Thyroid gland (tissue), 4 donors: ENCODE data around the gene PLA2G4A. TPM values are rescaled to one million over a fixed set of nuclear protein-coding genes. Genes with fewer than 3 reads are reported as not detected.

Experiments
- DNase-seq, 2 donors: peaks; one replicate each; pipeline ENCODE4 v3.0.0-alpha.2; 2019
- H3K27ac ChIP-seq, 3 donors: fragments of 200-600 bp; sonication (generic); 1 replicate in 2 of 3; 2 replicates in 1 of 3; pipeline ENCODE4 v1.5.1; 2016 to 2019; ENCODE audit warnings: mild to moderate bottlenecking in 1 of 3, moderate library complexity in 1 of 3
- H3K27me3 ChIP-seq: fragments of 200-600 bp; sonication (generic); one replicate; pipeline ENCODE4 v1.5.1; 2019
- H3K36me3 ChIP-seq, 2 donors: fragments of 200-600 bp; sonication (generic); one replicate each; pipeline ENCODE4 v1.5.1; 2016 to 2019
- H3K4me1 ChIP-seq, 2 donors: fragments of 200-600 bp; sonication (generic); one replicate each; pipeline ENCODE4 v1.5.1; 2017 to 2019
- H3K4me3 ChIP-seq, 3 donors: fragments of 200-600 bp; sonication (generic); replicated peaks in 1 of 3; 1 replicate in 2 of 3; 2 replicates in 1 of 3; pipeline ENCODE4 v1.5.1; 2016; ENCODE audit warnings: mild to moderate bottlenecking in 1 of 3
- H3K9me3 ChIP-seq: fragments of 200-600 bp; sonication (generic); one replicate; pipeline ENCODE4 v1.5.1; 2017
- POLR2A ChIP-seq, 2 donors: fragments of 450-650 bp; IDR thresholded peaks; one replicate each; pipeline ENCODE4 v1.6.1; 2017; ENCODE audit warnings: antibody characterized with exemption in 2 of 2, mild to moderate bottlenecking in 2 of 2, moderate library complexity in 1 of 2
- WGBS, 2 donors: methylation state at CpG; one replicate each; pipeline ENCODE4 v1.1.5; 2017; 5-methylcytosine and 5-hydroxymethylcytosine counted together
- intact Hi-C: fragments of 100-400 bp; cut with DNase I; formaldehyde crosslinking; loops from one replicate; pipeline ENCODE4 v1.15.1; 2023
- total RNA-seq, 4 donors: library from RNA; depleted of rRNA; stranded (reverse); fragments of >200 nt; gene quantifications; one replicate each; pipeline ENCODE4 v1.2.3, GENCODE V29; 2016
- TF ChIP-seq, protein P1 (sequence below), 6 experiments: fragments of 200-600 bp in 3 of 6; fragments of 450-650 bp in 3 of 6; sonication (generic) in 3 of 6; IDR thresholded peaks; one replicate each; pipeline ENCODE4 v1.5.1; 2016 to 2019; ENCODE audit warnings: antibody characterized with exemption in 6 of 6, mild to moderate bottlenecking in 2 of 6, inconsistent platforms in 1 of 6, moderate library complexity in 1 of 6

Gene PLA2G4A
- total RNA-seq, 4 donors from 2014 or later: 3.4 to 6.4 (median 5.2) TPM

DNA sequence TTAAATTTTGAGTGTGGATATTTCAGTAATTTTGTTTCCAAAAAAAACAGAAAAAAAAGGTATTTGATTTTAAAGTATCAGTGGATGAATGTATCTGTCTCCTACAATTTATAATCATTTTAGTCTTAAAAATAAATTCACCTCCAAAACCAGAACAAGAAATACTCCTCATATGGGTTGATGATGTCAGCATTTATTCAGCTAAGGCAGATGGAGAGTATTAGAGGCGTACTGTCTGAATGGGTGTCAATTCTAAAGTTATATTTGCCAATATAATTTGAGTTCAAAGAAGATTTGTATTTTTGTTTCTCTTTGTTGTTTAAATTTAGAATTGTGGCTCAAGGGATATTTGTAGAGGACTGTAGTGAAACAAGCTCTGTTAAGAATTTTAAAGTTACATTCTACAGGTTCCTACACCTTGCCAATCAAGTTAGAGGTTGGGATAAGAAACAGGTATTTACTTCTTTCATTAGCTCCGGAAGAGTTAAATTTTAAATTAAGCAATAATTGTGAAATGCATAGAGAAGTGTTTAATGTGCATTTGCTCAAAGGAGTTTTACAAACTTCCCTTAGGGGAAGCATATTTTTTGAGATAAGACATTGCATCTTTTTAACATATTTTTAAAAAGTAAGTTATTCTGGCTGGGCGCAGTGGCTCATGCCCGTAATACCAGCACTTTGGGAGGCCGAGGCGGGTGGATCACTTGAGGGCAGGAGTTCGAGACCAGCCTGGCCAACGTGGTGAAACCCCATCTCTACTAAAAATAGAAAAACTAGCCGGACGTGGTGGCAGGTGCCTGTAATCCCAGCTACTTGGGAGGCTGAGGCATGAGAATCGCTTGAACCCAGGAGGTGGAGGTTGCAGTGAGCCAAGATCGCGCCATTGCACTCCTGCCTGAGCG lies 1.2 kb downstream of the PLA2G4A start:
- WGBS, 2 donors: 80 to 84% methylated on average over 14 of the region's 14 CpGs
- TF ChIP-seq POLR2A (IDR thresholded peaks at IDR 0.05): no peak
- TF ChIP-seq, protein P1, sequence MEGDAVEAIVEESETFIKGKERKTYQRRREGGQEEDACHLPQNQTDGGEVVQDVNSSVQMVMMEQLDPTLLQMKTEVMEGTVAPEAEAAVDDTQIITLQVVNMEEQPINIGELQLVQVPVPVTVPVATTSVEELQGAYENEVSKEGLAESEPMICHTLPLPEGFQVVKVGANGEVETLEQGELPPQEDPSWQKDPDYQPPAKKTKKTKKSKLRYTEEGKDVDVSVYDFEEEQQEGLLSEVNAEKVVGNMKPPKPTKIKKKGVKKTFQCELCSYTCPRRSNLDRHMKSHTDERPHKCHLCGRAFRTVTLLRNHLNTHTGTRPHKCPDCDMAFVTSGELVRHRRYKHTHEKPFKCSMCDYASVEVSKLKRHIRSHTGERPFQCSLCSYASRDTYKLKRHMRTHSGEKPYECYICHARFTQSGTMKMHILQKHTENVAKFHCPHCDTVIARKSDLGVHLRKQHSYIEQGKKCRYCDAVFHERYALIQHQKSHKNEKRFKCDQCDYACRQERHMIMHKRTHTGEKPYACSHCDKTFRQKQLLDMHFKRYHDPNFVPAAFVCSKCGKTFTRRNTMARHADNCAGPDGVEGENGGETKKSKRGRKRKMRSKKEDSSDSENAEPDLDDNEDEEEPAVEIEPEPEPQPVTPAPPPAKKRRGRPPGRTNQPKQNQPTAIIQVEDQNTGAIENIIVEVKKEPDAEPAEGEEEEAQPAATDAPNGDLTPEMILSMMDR (IDR thresholded peaks at IDR 0.05): no peak
- H3K4me3 ChIP-seq: peak overlapping the region in 1 of 3 donors; percentile 30

DNA sequence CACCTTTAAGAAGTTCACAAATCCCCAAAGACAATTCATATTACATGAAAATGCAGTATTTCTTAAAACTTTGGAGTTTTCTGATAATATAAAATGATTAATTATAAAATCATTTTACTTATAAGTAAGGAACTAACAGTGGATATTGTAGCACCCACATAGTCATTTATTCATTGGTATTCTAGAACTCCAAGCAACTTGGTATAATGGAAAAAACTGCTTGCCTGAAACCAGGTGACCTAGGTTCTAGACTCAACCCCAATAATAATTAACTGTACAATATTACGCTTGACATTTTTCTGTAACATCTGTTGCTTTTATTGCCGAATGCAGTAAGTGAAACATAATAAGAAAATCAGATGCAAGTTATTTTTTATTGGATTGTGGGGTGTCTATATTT lies 2.4 kb downstream of the PLA2G4A start:
- 92 to 97% methylated on average over 2 of the region's 2 CpGs for WGBS, 2 donors
- intact Hi-C loops: no loop called here
- no peak for DNase-seq
- Histone ChIP-seq H3K36me3 (no peaks in the 10 kb centered on the region), H3K4me3 (no peak overlapping the region), H3K4me1 (no peaks in the 10 kb centered on the region), H3K27me3 (no peaks in the 10 kb centered on the region), H3K27ac (no peak overlapping the region), H3K9me3 (no peaks in the 10 kb centered on the region)
- TF ChIP-seq, protein P1 (IDR thresholded peaks at IDR 0.05): no peak
- no peak for TF ChIP-seq POLR2A (IDR thresholded peaks at IDR 0.05)

More for the DNA sequence above, 1.2 kb downstream of the PLA2G4A start:
- no peaks in the 10 kb centered on the region for H3K36me3 ChIP-seq
- H3K9me3 ChIP-seq: no peaks in the 10 kb centered on the region
- H3K27ac ChIP-seq: no peak overlapping the region
- no peaks in the 10 kb centered on the region for H3K27me3 ChIP-seq
- H3K4me1 ChIP-seq: no peaks in the 10 kb centered on the region
- intact Hi-C loops: no loop called here
- no peak for DNase-seq

DNA sequence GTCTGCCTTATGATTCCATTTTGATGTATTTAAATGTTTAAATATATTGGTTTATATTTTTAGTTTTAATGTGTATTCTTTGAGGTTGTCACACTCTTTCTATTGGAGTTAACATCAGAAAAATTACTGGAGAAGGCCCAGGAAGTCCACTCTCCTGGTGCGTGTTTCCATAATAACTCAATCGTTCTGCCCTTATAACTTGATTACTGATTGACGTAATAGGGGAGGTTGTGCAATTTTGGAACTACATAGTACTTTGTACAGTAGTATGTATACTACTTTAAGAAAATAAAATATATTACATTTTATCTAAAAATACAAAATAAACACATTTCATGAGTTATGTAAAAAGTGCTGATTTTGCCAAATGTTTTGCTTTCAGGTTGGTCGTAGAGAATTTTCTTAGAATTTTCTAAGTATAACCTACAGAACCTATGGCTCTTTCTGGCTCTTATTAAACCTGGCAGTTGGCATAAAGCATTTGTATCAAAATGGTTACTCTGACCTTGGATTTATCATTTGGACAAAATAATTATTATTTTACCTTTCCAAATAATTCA lies 5.7 kb downstream of the PLA2G4A start:
- DNase-seq: no peak
- H3K36me3 ChIP-seq: no peaks in the 10 kb centered on the region
- no peak overlapping the region for H3K4me3 ChIP-seq
- intact Hi-C loops: no loop called here
- no peak for TF ChIP-seq POLR2A (IDR thresholded peaks at IDR 0.05)
- TF ChIP-seq, protein P1 (IDR thresholded peaks at IDR 0.05): no peak
- 92% methylated on average over 4 of the region's 4 CpGs for WGBS, 2 donors
- no peaks in the 10 kb centered on the region for H3K9me3 ChIP-seq
- H3K27ac ChIP-seq: no peak overlapping the region
- H3K27me3 ChIP-seq: no peaks in the 10 kb centered on the region
- no peaks in the 10 kb centered on the region for H3K4me1 ChIP-seq

DNA sequence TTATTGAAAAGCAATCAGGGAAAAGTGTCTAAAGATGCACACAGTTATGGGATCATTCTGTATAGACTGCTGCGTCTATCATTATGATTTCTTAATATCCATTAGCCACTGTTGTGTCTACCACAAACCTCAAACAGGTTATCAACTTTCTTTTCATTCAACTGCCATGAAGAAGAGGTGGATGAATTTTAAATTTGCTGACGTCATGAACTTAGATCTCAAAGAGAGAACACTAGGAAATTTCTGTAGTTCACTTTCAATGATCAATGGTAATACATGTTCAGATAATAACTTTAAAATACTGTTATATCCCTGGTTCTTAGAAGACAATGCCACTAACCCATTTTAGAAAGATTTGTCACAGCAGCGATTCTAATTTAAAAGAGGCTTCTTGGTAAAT lies 6.7 kb downstream of the PLA2G4A start:
- Histone ChIP-seq H3K27ac (no peak overlapping the region), H3K27me3 (no peaks in the 10 kb centered on the region), H3K4me1 (no peaks in the 10 kb centered on the region), H3K36me3 (no peaks in the 10 kb centered on the region), H3K9me3 (no peaks in the 10 kb centered on the region), H3K4me3 (no peak overlapping the region)
- 93 to 96% methylated on average over 3 of the region's 3 CpGs for WGBS, 2 donors
- intact Hi-C loops: no loop called here
- TF ChIP-seq, protein P1 (IDR thresholded peaks at IDR 0.05): no peak
- no peak for TF ChIP-seq POLR2A (IDR thresholded peaks at IDR 0.05)
- no peak for DNase-seq

DNA sequence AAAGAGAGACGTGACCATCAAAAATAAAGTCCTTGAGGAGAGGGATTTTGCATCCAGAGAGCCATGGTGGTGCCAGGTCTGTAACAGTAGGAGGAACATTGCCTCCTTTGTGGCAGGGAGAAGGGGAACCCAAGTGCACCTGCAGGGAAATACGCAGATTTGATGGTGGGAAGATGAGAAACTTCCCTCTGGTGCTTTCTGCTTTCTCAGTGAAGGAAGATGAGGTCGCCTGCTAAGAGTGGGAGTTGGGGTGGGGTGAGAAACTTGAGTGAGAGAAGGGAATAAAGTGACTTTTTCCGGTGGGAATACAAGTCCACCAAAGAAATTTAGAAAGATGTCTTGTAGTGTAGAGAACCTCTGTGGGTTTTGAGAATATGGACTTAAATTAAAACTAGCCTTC lies 9.1 kb downstream of the PLA2G4A start:
- H3K4me3 ChIP-seq: no peak overlapping the region
- DNase-seq: no peak
- no peaks in the 10 kb centered on the region for H3K4me1 ChIP-seq
- no peaks in the 10 kb centered on the region for H3K27me3 ChIP-seq
- H3K27ac ChIP-seq: no peak overlapping the region
- WGBS, 2 donors: 86 to 91% methylated on average over 4 of the region's 4 CpGs
- no peaks in the 10 kb centered on the region for H3K36me3 ChIP-seq
- intact Hi-C loops: no loop called here
- no peak for TF ChIP-seq POLR2A (IDR thresholded peaks at IDR 0.05)
- TF ChIP-seq, protein P1 (IDR thresholded peaks at IDR 0.05): no peak
- no peaks in the 10 kb centered on the region for H3K9me3 ChIP-seq
